NOMO-1 treated with dmso at 0.1 percent for 144 hours (cell line): ENCODE data around the gene SLC26A1.

Experiments
- DNase-seq: peaks from one replicate; lab custom pipeline; 2025; ENCODE audit not compliant: unreplicated experiment; lab: John Stamatoyannopoulos, UW

The SLC26A1 gene

DNA sequence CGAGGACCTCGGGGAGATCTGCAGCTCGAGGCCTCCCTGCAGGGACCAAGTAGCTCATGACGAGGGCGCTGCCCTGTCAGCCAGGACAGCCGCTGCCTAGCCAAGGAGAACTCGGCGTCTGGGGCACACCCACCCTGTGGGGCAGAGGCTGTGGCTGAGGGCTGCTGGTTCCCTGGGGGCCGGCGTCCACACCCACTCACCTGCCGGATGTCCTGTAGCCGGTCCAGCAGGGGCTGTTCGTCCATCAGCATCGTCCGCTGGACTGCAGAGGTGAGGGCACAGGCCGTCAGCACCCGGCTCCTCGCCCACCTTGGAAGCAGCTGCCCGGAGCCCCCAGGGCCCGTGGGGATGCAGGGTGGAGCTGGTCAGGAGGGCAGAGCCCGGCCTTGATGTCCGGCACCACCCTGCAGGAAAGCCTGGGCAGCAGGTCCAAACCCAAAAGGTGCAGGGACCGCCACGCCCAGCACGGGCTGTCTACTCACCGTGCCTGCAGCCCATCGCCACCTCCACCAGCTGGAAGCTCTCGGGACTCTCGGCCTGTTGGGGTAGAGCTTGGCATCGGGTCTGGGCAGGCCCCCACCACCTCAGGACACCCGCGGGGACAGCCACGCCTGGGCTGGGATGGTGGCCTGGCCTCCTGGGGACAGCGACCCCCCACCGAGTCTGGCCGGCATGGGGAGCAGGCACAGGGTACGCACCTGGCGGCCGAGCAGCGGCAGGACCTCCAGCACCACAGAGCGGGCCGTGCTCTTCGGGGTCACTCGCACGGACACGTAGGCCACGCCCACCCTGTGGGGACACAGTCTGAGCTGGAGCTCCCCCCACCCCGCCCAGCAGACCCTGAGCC is 26.7 kb downstream of the SLC26A1 start:
- no peak for DNase-seq

DNA sequence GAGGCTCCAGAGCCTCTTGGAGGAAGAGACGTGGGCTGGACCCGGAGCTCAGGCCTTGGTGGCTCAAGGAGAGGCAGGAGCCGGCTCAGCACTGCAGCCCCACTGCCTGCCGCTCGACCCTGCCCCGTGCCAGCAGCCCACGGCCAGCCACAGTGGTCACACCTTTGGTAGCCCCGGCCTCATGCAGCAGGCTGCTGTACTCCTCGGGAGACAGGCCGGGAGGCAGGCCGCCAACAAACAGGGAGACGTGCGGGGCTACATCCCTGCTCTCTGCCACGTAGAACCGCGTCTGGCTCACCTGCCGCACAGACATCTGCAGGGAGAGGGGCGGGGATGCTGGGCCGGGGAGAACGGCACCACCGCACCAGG is 27.5 kb downstream of the SLC26A1 start:
- no peak for DNase-seq

DNA sequence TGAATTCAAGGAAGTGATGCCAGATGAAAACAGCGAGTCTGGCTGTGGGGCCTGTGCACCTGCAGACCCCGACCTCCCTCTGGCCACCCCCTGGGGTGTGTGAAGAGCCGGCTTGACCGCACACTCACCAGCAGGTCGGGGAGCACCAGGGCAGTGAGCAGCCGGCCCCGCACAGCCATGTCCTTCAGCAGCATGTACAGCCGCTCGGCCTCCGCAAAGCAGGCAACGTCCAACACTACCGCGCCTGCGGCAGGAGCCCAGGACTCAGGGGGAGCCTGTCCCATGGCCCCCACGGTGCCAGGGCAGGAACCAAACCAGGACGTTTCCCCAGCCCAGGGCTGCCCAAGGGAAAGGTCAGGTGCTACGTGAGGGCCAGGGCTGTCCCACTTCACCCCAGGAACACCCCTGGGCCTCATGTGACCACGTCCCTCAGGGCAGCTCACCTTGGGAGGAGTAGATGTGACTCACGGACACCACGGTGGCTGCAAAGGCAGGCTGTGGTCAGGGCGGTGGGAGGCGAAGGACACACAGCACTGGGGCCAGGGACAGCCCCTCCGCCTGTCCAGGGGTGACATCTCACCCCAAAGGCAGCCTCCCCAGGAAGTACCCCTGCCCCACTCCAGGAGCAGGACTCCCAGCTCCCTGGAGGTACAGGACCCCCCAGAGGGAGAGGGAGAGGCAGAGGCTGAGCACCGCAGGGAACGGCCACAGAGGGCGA is 28.0 kb downstream of the SLC26A1 start:
- no peak for DNase-seq

DNA sequence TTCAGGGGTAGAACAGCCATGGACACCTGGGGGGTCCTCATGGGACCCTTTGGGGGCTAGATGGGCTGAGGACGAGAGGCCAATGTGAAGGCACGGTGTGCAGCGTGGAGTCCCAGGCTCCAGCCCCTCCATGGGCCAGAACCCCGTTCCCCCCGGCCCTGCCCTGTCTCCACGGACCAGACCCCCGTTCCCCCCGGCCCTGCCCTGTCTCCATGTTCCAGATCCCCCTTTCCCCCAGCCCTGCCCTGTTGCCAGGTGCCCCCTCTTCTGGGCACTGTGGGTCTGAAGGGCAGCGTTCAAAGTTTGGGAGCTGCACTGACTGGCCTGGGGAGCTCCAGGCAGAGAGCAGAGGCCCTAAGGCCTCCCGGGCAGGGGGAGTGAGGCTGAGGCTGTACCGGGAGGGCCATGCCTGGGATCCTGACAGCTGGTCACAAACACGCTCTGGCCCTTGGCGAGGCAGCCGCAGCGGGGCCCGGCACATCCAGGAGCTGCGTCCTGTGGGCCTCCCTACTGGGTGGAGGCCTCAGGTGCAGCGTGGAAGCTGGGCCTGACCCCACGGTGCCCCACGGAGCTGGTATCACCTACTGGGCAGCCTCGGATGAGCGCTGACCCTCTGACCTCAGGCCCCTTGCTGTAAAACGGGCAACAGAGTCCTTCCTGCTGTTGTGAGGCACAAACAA is 28.7 kb downstream of the SLC26A1 start:
- DNase-seq, result no peak

DNA sequence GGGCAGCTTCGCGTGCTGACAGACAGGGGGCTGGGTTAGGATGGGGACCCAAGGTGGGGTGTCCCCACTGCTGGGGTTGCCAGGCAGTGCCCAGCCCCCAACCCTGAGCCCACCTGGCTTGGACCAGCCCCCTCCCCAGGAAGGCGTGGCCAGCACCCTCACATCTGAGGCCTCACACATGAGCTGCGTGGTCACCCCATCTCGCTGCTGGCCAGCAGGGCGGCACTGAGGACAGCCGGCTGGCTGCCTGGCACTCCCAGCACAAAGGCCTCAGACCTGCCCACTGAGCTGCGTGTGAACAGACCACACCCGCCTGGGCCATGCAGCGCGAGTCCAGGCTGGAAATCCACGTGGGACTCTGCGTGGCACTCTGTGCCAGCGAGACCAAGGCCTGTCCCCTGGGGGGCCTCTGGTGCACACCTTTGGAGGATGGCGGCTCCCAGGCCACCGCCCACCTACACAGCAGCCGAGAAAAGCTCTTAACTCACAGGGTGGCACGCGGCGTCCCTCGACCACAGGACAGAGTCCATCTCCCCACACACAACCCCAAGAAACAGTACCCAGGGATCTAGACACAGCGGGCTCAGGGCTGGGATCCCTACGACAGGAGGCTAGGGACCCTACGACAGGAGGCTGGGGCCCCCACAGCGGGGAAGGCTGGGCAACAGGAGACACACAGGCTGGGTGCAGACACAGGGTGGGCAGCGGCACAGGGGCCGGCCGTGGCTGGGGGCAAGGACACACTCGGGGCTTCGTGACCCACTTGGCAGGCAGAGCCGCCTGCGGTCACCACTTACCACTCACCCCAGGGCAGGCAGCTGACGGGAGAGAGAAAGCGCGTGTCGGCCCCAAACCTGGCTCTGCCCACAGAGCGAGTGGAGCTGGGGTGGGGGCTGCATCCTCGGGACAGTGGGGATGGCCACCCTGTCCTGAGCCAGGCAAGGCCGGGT is 29.7 kb downstream of the SLC26A1 start:
- DNase-seq, result no peak

- DNase-seq, result no peak
These were observed 30.7 kb downstream of the SLC26A1 start for GRCh38 chr4:962231-963208.

DNA sequence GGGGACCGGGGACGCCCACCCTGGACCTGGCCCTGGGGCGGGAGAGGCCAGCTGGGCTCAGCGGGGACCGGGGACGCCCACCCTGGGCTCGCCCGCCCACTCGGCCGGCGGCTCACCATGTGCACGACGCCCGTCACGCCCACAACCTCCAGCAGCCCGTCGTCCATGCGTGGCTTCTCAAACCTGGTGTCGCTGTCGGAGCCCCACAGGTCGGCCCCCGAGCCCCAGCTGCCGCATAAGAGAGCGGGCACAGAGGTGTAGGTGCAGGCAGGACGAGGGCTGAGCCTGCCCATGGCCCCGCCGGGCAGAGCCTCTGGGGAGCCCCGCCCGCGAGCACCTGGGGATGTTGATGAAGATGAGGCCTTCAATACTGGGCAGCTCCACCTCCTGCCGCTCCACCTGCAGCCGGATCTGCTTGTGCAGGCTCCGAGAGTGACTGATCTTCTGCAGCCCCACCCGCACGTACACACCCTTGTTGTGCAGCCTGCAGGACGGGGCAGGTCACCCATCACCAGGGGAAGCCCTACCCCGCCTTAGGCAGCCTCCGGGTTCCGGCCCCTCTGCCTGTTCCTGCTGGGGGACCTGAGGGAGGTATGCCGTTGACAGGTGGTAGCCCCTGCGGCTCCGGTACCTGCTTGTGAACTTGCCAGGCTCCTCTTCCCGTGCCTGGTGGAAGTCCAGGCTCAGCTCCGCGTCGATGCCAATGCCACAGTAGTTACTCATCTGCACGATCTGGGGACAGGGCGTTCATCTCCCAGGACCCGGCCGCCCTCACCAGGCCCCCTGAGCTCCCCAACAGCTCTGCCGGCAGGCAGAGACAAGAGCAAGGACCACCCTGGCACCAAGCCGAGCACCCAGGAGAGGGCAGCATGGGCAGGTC is 31.6 kb downstream of the SLC26A1 start:
- DNase-seq, result no peak

DNA sequence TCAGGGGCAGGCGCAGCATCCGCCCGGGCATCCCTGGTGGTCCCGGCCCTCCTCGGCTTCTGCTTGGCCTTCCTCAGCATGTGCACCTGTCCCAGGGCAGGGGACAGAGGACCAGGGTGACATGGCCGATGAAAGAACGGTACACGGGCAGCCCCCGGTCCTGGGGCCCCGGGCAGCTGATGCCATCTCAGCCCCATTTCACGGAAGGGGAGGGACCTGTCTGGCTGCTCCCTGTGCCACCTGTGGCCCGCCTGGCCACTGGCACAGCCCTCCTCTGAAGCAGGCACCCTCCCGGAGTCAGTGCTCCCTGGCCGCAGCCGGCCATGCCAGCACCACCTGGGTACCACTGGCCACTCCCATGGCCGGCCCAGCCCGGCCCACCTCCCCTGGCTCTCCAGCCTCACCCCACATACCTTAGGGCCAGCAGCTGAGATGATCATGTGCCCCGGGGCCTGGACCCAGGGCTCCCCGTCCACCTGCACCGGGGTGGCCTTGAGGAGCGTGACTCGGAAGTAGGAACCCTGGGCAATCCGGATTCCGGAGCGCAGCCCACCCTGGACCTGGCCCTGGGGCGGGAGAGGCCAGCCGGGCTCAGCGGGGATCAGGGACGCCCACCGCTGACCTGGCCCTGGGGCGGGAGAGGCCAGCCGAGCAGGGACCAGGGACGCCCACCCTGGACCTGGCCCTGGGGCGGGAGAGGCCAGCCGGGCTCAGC is 32.4 kb downstream of the SLC26A1 start:
- DNase-seq, result no peak

GRCh38 chr4:960140-960635 is 33.0 kb downstream of the SLC26A1 start:
- no peak for DNase-seq

GRCh38 chr4:959338-960139 is 33.7 kb downstream of the SLC26A1 start:
- no peak for DNase-seq

GRCh38 chr4:958696-959337 is 34.4 kb downstream of the SLC26A1 start:
- DNase-seq, result no peak

DNA sequence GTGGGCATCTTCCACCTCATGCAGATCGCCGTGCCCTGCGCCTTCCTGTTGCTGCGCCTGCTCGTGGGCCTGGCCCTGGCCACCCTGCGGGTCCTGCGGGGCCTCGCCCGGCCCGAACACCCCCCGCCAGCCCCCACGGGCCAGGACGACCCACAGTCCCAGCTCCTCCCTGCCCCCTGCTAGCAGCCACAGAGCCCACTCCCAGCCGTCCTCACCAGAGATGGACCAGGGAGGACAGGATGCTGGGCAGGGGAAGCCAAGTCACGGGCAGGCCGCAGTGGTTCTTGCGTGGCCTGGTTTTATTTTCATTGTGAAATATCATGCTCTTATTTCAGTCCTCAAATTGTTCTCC is 34.9 kb downstream of the SLC26A1 start:
- no peak for DNase-seq

DNA sequence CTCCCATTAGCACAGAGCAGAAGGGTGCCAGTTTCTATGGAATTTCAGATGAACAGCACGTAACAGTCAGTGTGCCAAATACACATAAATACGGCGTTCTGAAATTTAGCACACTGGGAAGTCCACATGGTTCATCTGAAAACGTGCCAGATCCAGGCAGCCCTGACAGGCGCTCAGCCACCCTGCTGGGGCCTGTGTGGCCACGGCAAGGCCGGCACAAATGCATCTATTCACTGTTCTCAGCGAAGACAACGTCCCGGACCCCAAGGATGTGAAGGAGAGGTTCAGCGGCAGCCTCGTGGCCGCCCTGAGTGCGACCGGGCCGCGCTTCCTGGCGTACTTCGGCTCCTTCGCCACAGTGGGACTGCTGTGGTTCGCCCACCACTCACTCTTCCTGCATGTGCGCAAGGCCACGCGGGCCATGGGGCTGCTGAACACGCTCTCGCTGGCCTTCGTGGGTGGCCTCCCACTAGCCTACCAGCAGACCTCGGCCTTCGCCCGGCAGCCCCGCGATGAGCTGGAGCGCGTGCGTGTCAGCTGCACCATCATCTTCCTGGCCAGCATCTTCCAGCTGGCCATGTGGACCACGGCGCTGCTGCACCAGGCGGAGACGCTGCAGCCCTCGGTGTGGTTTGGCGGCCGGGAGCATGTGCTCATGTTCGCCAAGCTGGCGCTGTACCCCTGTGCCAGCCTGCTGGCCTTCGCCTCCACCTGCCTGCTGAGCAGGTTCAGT is 35.5 kb downstream of the SLC26A1 start:
- DNase-seq, result no peak

DNA sequence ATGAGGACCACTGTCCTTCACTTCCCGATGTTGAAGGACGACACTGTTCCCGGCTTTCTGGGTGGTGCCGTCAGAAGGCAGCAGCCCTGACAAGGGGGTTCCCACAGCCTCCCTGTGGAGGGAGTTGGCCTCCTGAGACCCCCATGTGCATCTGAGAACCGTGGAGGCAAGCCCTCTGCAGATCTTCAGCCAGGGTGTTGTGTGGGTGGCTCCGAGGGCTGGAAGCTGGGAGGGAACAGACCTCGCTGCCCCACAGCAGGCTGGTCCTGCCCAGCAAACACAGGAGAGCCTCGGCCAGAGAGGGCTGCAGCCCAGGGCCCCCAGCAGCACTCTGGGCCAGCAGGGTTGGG is 36.0 kb downstream of the SLC26A1 start:
- no peak for DNase-seq

- no peak for DNase-seq
These were observed 36.5 kb downstream of the SLC26A1 start for GRCh38 chr4:956531-957230.
